SK-N-SH treated with all-trans-retinoic acid at 6 μM for 48 hours (cell line): ENCODE measurements around the gene MRGPRF.

Source experiments
- ATAC-seq: fragments of 200-7000 bp; cut with Tn5 transposase; 3 replicates; pipeline ENCODE4 v1.9.1; 2020; ENCODE audit warnings: mild to moderate bottlenecking, moderate library complexity
- ARNTL ChIP-seq: fragments of 450-650 bp; formaldehyde crosslinking; IDR thresholded peaks from 2 replicates; pipeline ENCODE4 v1.5.0; 2020; ENCODE audit warnings: low read depth, mild to moderate bottlenecking, moderate library complexity, borderline replicate concordance
- BACH2 ChIP-seq: fragments of 250-450 bp; sonication (Bioruptor Pico); IDR thresholded peaks from 2 replicates; pipeline ENCODE4 v1.9.0; 2021; ENCODE audit warnings: mild to moderate bottlenecking, borderline replicate concordance
- CSDC2 ChIP-seq: fragments of 250-450 bp; sonication (Bioruptor Pico); IDR thresholded peaks from 2 replicates; pipeline ENCODE4 v1.5.0; 2020; ENCODE audit warnings: mild to moderate bottlenecking, moderate library complexity
- ESRRG ChIP-seq: fragments of 250-450 bp; sonication (Bioruptor Pico); IDR thresholded peaks from 2 replicates; pipeline ENCODE4 v1.6.1; 2021; ENCODE audit warnings: mild to moderate bottlenecking
- GLIS3 ChIP-seq: fragments of 250-450 bp; sonication (Bioruptor Pico); IDR thresholded peaks from 2 replicates; pipeline ENCODE4 v1.5.0; 2020; ENCODE audit warnings: mild to moderate bottlenecking, moderate library complexity
- ISL1 ChIP-seq: fragments of 250-450 bp; sonication (Bioruptor Pico); IDR thresholded peaks from 2 replicates; pipeline ENCODE4 v2.1.2; 2022; ENCODE audit warnings: mild to moderate bottlenecking, moderate library complexity
- OSR1 ChIP-seq: fragments of 250-450 bp; sonication (Bioruptor Pico); IDR thresholded peaks from 2 replicates; pipeline ENCODE4 v1.8.0; 2022; ENCODE audit warnings: moderate library complexity, mild to moderate bottlenecking, inconsistent platforms
- PPARA ChIP-seq: fragments of 250-450 bp; sonication (Bioruptor Pico); IDR thresholded peaks from 2 replicates; pipeline ENCODE4 v1.5.0; 2020; ENCODE audit warnings: mild to moderate bottlenecking, borderline replicate concordance
- SNAI2 ChIP-seq: fragments of 250-450 bp; sonication (Bioruptor Pico); IDR thresholded peaks from 2 replicates; pipeline ENCODE4 v1.5.0; 2020; ENCODE audit warnings: mild to moderate bottlenecking, moderate library complexity
- TCF4 ChIP-seq: fragments of 250-450 bp; sonication (Bioruptor Pico); IDR thresholded peaks from 2 replicates; pipeline ENCODE4 v1.8.0; 2021; ENCODE audit warnings: mild to moderate bottlenecking, moderate library complexity, borderline replicate concordance
- TOX ChIP-seq: fragments of 250-450 bp; sonication (Bioruptor Pico); IDR thresholded peaks from 2 replicates; pipeline ENCODE4 v1.8.0; 2021; ENCODE audit warnings: mild to moderate bottlenecking, moderate library complexity, borderline replicate concordance
- ZC3H10 ChIP-seq: fragments of 250-450 bp; sonication (Bioruptor Pico); IDR thresholded peaks from 2 replicates; pipeline ENCODE4 v1.5.1; 2021; ENCODE audit warnings: mild to moderate bottlenecking, moderate library complexity
- ZFP3 ChIP-seq: fragments of 250-450 bp; sonication (Bioruptor Pico); IDR thresholded peaks from 2 replicates; pipeline ENCODE4 v1.5.0; 2020; ENCODE audit warnings: mild to moderate bottlenecking, moderate library complexity
- ZFP30 ChIP-seq: fragments of 450-650 bp; formaldehyde crosslinking; IDR thresholded peaks from 2 replicates; pipeline ENCODE4 v1.5.0; 2022; ENCODE audit warnings: mild to moderate bottlenecking, moderate library complexity
- ZNF565 ChIP-seq: fragments of 450-650 bp; formaldehyde crosslinking; conservative IDR thresholded peaks from 2 replicates; pipeline ENCODE4 v1.5.0; 2020; ENCODE audit warnings: low read depth, mild to moderate bottlenecking, moderate library complexity
- ZNF70 ChIP-seq: fragments of 450-650 bp; formaldehyde crosslinking; IDR thresholded peaks from 2 replicates; pipeline ENCODE4 v1.5.0; 2020; ENCODE audit warnings: mild to moderate bottlenecking, moderate library complexity
- ZNF8 ChIP-seq: fragments of 450-650 bp; formaldehyde crosslinking; IDR thresholded peaks from 2 replicates; pipeline ENCODE4 v1.5.0; 2020; ENCODE audit warnings: mild to moderate bottlenecking, moderate library complexity
- TF ChIP-seq, protein P1 (sequence below): fragments of 250-450 bp; sonication (Bioruptor Pico); IDR thresholded peaks from 2 replicates; pipeline ENCODE4 v1.8.0; 2021; ENCODE audit warnings: low read depth, mild to moderate bottlenecking, moderate library complexity, borderline replicate concordance
- TF ChIP-seq, protein P2 (sequence below): fragments of 250-450 bp; sonication (Bioruptor Pico); IDR thresholded peaks from 2 replicates; pipeline ENCODE4 v1.5.1; 2021; ENCODE audit warnings: mild to moderate bottlenecking, moderate library complexity
- TF ChIP-seq, protein P3 (sequence below): fragments of 250-450 bp; sonication (Bioruptor Pico); IDR thresholded peaks from 2 replicates; pipeline ENCODE4 v1.5.0; 2020; ENCODE audit warnings: mild to moderate bottlenecking, moderate library complexity
- TF ChIP-seq, protein P4 (sequence below): fragments of 250-450 bp; sonication (Bioruptor Pico); IDR thresholded peaks from 2 replicates; pipeline ENCODE4 v1.8.0; 2020; ENCODE audit warnings: mild to moderate bottlenecking, moderate library complexity, borderline replicate concordance

Gene MRGPRF

DNA sequence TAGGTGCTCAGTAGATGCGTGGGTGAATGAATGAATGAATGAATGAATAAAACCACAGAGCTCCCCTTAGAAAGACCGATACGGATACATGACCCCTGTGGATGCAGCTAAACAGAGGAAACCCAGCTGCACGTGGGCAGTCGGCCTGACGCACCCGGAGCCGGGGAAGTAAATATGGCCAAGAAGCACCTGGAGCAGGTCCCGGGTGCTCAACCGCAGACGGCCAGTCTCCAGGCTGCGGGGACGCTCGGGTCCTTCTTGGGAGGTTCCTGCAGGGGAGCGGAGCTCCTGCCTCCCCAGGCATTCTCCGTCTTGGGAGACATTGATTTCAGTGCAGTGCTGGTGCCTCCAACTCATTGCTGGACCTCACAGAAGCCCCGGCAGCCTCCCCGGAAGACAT is 24.0 kb upstream of the MRGPRF start:
- no peak for ATAC-seq
- TF ChIP-seq ZFP30 (CRISPR knock-in tag) (no peak), GLIS3 (CRISPR knock-in tag) (no peak), ZFP3 (CRISPR knock-in tag) (no peak), BACH2 (CRISPR knock-in tag) (no peak), ZNF565 (CRISPR knock-in tag) (no peak), ZNF8 (no peak), OSR1 (CRISPR knock-in tag) (no peak), CSDC2 (CRISPR knock-in tag) (no peak), PPARA (CRISPR knock-in tag) (no peak), ARNTL (CRISPR knock-in tag) (no peak), ZC3H10 (CRISPR knock-in tag) (no peak), ZNF70 (CRISPR knock-in tag) (no peak), ISL1 (CRISPR knock-in tag) (no peak), TOX (CRISPR knock-in tag) (no peak)
- TF ChIP-seq, protein P1, sequence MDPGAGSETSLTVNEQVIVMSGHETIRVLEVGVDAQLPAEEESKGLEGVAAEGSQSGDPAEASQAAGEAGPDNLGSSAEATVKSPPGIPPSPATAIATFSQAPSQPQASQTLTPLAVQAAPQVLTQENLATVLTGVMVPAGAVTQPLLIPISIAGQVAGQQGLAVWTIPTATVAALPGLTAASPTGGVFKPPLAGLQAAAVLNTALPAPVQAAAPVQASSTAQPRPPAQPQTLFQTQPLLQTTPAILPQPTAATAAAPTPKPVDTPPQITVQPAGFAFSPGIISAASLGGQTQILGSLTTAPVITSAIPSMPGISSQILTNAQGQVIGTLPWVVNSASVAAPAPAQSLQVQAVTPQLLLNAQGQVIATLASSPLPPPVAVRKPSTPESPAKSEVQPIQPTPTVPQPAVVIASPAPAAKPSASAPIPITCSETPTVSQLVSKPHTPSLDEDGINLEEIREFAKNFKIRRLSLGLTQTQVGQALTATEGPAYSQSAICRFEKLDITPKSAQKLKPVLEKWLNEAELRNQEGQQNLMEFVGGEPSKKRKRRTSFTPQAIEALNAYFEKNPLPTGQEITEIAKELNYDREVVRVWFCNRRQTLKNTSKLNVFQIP (CRISPR knock-in tag), result no peak
- TF ChIP-seq, protein P2, sequence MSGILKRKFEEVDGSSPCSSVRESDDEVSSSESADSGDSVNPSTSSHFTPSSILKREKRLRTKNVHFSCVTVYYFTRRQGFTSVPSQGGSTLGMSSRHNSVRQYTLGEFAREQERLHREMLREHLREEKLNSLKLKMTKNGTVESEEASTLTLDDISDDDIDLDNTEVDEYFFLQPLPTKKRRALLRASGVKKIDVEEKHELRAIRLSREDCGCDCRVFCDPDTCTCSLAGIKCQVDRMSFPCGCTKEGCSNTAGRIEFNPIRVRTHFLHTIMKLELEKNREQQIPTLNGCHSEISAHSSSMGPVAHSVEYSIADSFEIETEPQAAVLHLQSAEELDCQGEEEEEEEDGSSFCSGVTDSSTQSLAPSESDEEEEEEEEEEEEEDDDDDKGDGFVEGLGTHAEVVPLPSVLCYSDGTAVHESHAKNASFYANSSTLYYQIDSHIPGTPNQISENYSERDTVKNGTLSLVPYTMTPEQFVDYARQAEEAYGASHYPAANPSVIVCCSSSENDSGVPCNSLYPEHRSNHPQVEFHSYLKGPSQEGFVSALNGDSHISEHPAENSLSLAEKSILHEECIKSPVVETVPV, result no peak
- TF ChIP-seq, protein P3, sequence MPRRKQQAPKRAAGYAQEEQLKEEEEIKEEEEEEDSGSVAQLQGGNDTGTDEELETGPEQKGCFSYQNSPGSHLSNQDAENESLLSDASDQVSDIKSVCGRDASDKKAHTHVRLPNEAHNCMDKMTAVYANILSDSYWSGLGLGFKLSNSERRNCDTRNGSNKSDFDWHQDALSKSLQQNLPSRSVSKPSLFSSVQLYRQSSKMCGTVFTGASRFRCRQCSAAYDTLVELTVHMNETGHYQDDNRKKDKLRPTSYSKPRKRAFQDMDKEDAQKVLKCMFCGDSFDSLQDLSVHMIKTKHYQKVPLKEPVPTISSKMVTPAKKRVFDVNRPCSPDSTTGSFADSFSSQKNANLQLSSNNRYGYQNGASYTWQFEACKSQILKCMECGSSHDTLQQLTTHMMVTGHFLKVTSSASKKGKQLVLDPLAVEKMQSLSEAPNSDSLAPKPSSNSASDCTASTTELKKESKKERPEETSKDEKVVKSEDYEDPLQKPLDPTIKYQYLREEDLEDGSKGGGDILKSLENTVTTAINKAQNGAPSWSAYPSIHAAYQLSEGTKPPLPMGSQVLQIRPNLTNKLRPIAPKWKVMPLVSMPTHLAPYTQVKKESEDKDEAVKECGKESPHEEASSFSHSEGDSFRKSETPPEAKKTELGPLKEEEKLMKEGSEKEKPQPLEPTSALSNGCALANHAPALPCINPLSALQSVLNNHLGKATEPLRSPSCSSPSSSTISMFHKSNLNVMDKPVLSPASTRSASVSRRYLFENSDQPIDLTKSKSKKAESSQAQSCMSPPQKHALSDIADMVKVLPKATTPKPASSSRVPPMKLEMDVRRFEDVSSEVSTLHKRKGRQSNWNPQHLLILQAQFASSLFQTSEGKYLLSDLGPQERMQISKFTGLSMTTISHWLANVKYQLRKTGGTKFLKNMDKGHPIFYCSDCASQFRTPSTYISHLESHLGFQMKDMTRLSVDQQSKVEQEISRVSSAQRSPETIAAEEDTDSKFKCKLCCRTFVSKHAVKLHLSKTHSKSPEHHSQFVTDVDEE (CRISPR knock-in tag), result no peak

DNA sequence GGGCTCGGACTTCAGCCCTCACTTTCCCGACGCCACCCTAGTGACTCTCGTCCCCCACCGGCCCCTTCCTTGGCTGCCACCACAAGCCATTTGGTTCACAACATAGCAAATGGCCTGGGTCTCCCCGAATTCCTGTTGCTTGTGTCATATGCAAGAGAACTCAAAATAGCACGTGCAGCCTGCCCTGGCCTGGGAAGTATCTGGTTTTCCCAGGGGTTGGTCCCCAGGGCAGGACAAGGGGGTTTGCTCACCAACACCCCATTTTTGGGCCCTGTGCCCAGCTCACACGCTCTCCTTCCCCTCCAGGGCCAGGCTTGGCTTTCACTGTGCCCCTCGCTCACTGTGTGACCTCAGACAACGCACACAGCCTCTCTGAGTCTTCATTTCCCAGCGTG is 22.9 kb upstream of the MRGPRF start:
- no peak for ATAC-seq
- TF ChIP-seq ESRRG (CRISPR knock-in tag), result no peak
- TF ChIP-seq, protein P3 (CRISPR knock-in tag), result no peak
- TF ChIP-seq SNAI2 (CRISPR knock-in tag), result no peak
- TF ChIP-seq ZC3H10 (CRISPR knock-in tag), result no peak

DNA sequence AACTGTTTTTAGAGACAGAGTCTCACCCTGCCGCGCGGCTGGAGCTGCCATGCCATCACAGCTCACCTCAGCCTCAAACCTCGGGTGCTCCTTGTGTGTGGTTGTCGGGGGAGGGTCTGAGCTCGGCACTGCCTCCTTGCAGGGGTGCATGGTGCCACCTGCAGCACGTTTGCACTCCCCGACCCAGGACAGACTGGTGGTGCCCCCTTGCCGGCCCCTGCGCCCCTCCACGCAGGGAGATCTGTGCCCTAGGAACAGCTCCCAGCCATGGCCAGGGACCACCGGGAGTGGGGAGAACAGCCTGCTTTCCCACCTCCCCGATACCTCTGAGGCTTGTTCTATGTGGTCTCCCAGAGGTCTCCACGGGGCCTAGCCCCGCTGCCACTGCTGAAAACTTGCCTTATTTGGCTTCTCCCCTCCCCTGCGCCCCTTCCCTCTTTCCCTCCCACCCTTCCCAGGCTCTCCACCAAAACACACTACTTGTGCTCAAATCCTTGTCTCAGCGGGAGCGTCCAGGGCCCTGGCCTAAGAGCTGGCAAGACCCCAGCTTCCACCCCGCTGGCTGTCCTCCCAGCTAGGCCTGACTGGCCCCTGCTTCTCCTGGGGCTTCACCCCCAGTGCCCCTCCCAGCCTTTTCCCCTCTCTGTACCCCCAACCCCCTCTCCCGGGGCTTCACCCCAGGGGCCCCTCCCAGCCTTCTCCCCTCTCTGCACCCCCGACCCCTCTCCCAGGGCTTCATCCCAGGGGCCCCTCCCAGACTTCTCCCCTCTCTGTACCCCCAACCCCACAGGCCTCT is 22.3 kb upstream of the MRGPRF start:
- no peak for ATAC-seq
- TF ChIP-seq TOX (CRISPR knock-in tag) (no peak), TCF4 (no peak), BACH2 (CRISPR knock-in tag) (no peak), ARNTL (CRISPR knock-in tag) (no peak), OSR1 (CRISPR knock-in tag) (no peak), ISL1 (CRISPR knock-in tag) (no peak), CSDC2 (CRISPR knock-in tag) (no peak), PPARA (CRISPR knock-in tag) (no peak), ESRRG (CRISPR knock-in tag) (no peak)
- TF ChIP-seq, protein P3 (CRISPR knock-in tag), result no peak
- TF ChIP-seq, protein P4, sequence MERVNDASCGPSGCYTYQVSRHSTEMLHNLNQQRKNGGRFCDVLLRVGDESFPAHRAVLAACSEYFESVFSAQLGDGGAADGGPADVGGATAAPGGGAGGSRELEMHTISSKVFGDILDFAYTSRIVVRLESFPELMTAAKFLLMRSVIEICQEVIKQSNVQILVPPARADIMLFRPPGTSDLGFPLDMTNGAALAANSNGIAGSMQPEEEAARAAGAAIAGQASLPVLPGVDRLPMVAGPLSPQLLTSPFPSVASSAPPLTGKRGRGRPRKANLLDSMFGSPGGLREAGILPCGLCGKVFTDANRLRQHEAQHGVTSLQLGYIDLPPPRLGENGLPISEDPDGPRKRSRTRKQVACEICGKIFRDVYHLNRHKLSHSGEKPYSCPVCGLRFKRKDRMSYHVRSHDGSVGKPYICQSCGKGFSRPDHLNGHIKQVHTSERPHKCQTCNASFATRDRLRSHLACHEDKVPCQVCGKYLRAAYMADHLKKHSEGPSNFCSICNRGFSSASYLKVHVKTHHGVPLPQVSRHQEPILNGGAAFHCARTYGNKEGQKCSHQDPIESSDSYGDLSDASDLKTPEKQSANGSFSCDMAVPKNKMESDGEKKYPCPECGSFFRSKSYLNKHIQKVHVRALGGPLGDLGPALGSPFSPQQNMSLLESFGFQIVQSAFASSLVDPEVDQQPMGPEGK, result no peak
- TF ChIP-seq, protein P1 (CRISPR knock-in tag), result no peak
